HepG2 (cell line): Measurements from ENCODE around the gene MOGAT3. TPM values are rescaled to one million over a fixed set of nuclear protein-coding genes. Genes with fewer than 3 reads are reported as not detected.

ENCODE experiments used
- DDIT3 ChIP-seq: sonication (generic); formaldehyde crosslinking; IDR thresholded peaks from 2 replicates; pipeline ENCODE4 v1.4.0; 2020; ENCODE audit warnings: mild to moderate bottlenecking, missing genetic modification reagents
- ZNF407 ChIP-seq: sonication (generic); formaldehyde crosslinking; IDR thresholded peaks from one replicate; pipeline ENCODE4 v1.5.1; 2020; ENCODE audit warnings: mild to moderate bottlenecking, missing genetic modification reagents; ENCODE audit errors: not compliant biosample characterization
- polyA plus RNA-seq, 8 experiments: library from polyadenylated mRNA; depleted of rRNA in 3 of 8; stranded (reverse) in 7 of 8; unstranded in 1 of 8; fragments of >200 nt; fragmentation: Illumina TruSeq in 4 of 8; extraction: Trizol in 4 of 8; gene quantifications; 2 replicates each; pipeline versions ENCODE4 v1.2.1 to v1.2.3, GENCODE V29; 2011 to 2016; ENCODE audit warnings: low read depth in 4 of 8, missing spikeins in 1 of 8, mixed read lengths in 1 of 8; ENCODE audit not compliant: insufficient read depth in 1 of 8
- total RNA-seq, 5 experiments: library from RNA; depleted of rRNA; stranded (reverse); fragments of >200 nt; fragmentation: Illumina TruSeq; extraction: Trizol; gene quantifications; 2 replicates each; pipeline ENCODE4 v1.2.3, GENCODE V29; 2016; ENCODE audit warnings: low read depth in 1 of 5

The MOGAT3 gene
- total and polyA plus RNA-seq, 2 of the 13 experiments (the other 11 are each of a cell fraction or from before 2014, with no cell fraction given) = 22.5 to 30.5 TPM

GRCh38 chr7:101200862-101201599 is at the start of gene MOGAT3 (continued):
- TF ChIP-seq ZNF407 (CRISPR knock-in tag) (no peak), DDIT3 (CRISPR knock-in tag) (no peak)
- TF ChIP-seq, all 625 proteins: peak for 254
